Tibial nerve (tissue), 4 donors: Measurements from ENCODE around the gene DNAAF5. TPM values are rescaled to one million over a fixed set of nuclear protein-coding genes. Genes with fewer than 3 reads are reported as not detected.

Experiments used
- DNase-seq, 2 donors: peaks; one replicate each; pipeline ENCODE4 v3.0.0-alpha.2; 2019; ENCODE audit warnings: low spot score in 2 of 2
- H3K27ac ChIP-seq, 4 donors: fragments of 200-600 bp; sonication (generic) in 3 of 4; one replicate each; pipeline ENCODE4 v1.5.1; 2017 to 2019; ENCODE audit warnings: mild to moderate bottlenecking in 1 of 4
- H3K27me3 ChIP-seq, 2 donors: fragments of 200-600 bp; sonication (generic) in 1 of 2; one replicate each; pipeline versions ENCODE4 v1.5.1 to v1.6.0; 2017 to 2019
- H3K36me3 ChIP-seq, 3 donors: fragments of 200-600 bp; sonication (generic); one replicate each; pipeline ENCODE4 v1.5.1; 2018 to 2019
- H3K4me1 ChIP-seq, 4 donors: fragments of 200-600 bp; sonication (generic) in 3 of 4; one replicate each; pipeline ENCODE4 v1.5.1; 2017 to 2019
- H3K4me3 ChIP-seq, 4 donors: fragments of 200-600 bp; sonication (generic) in 3 of 4; one replicate each; pipeline ENCODE4 v1.5.1; 2017 to 2019; ENCODE audit warnings: mild to moderate bottlenecking in 1 of 4, moderate library complexity in 1 of 4
- H3K9me3 ChIP-seq, 4 donors: fragments of 200-600 bp; sonication (generic) in 3 of 4; one replicate each; pipeline ENCODE4 v1.5.1; 2017 to 2019
- CTCF ChIP-seq, 5 experiments: fragments of 200-600 bp in 3 of 5; fragments of 450-650 bp in 2 of 5; sonication (generic) in 3 of 5; IDR thresholded peaks; one replicate each; pipeline ENCODE4 v1.5.1; 2016 to 2019; ENCODE audit warnings: antibody characterized with exemption in 5 of 5, mild to moderate bottlenecking in 3 of 5, moderate library complexity in 2 of 5
- EP300 ChIP-seq, 2 donors: sonication (generic); formaldehyde crosslinking; IDR thresholded peaks; one replicate each; pipeline ENCODE4 v1.6.1; 2017; ENCODE audit warnings: antibody characterized with exemption in 2 of 2, mild to moderate bottlenecking in 1 of 2
- POLR2A ChIP-seq, 2 donors: fragments of 450-650 bp; IDR thresholded peaks; one replicate each; pipeline ENCODE4 v1.6.1; 2017; ENCODE audit warnings: antibody characterized with exemption in 2 of 2, mild to moderate bottlenecking in 2 of 2, moderate library complexity in 2 of 2
- WGBS, 2 donors: methylation state at CpG; one replicate each; pipeline ENCODE4 v1.1.5; 2018; 5-methylcytosine and 5-hydroxymethylcytosine counted together
- total RNA-seq, 4 donors: library from RNA; depleted of rRNA; stranded (reverse); fragments of >200 nt; gene quantifications; one replicate each; pipeline ENCODE4 v1.1.0, GENCODE V29; 2016

Gene DNAAF5
- 10 to 100 TPM; 26.0 to 56.7 (median 41.6) TPM for total RNA-seq

- H3K9me3 ChIP-seq, result peaks cover 0 to 6% (median 2%) of the 10 kb centered on the region in 4 donors
- no peaks in the 10 kb centered on the region for H3K27me3 ChIP-seq
- H3K4me1 ChIP-seq, result peaks cover 0 to 26% (median 12%) of the 10 kb centered on the region in 4 donors
- peak within 1 kb of the TSS in 3 of 4 donors; percentile 50 to 76 (median 64) for H3K27ac ChIP-seq
- H3K4me3 ChIP-seq, result peak within 1 kb of the TSS; percentile 62 to 93 (median 78)
- H3K36me3 ChIP-seq, result peaks cover 0 to 29% (median 0%) of the 10 kb centered on the region in 3 donors
- TF ChIP-seq POLR2A (IDR thresholded peaks at IDR 0.05) (no peak), EP300 (IDR thresholded peaks at IDR 0.05) (peak; percentile 64 to 86), CTCF (IDR thresholded peaks at IDR 0.05) (no peak)
- WGBS, 2 donors, result 16 to 18% methylated on average over 31 to 40 of the region's 56 CpGs
- DNase-seq, result peak; percentile 60 to 63
Measured at GRCh38 chr7:726084-726853, at the start of gene DNAAF5. Gene DNAAF5, plus strand, starts transcription at chr7:726699. Its CDS starts 22 bp downstream, at chr7:726721.

- no peaks in the 10 kb centered on the region for H3K27me3 ChIP-seq
- H3K4me1 ChIP-seq, result peaks cover 0 to 4% (median 0%) of the 10 kb centered on the region in 4 donors
- TF ChIP-seq POLR2A (IDR thresholded peaks at IDR 0.05) (no peak), CTCF (IDR thresholded peaks at IDR 0.05) (no peak), EP300 (IDR thresholded peaks at IDR 0.05) (no peak)
- no peak overlapping the region for H3K4me3 ChIP-seq
- H3K36me3 ChIP-seq, result peaks cover 0 to 25% (median 0%) of the 10 kb centered on the region in 3 donors
- DNase-seq, result no peak
- H3K27ac ChIP-seq, result no peak overlapping the region
- WGBS, 2 donors, result 96 to 97% methylated on average over 19 to 21 of the region's 23 CpGs
- peaks cover 0 to 4% (median 0%) of the 10 kb centered on the region in 4 donors for H3K9me3 ChIP-seq
Measured at GRCh38 chr7:676972-677385, 49.5 kb upstream of the DNAAF5 start.

- DNase-seq, result no peak
- Histone ChIP-seq H3K36me3 (peaks cover 0 to 35% (median 0%) of the 10 kb centered on the region in 3 donors), H3K9me3 (peaks cover 0 to 15% (median 2%) of the 10 kb centered on the region in 4 donors), H3K27ac (no peak overlapping the region), H3K27me3 (no peaks in the 10 kb centered on the region), H3K4me1 (no peaks in the 10 kb centered on the region), H3K4me3 (no peak overlapping the region)
- TF ChIP-seq EP300 (IDR thresholded peaks at IDR 0.05) (no peak), CTCF (IDR thresholded peaks at IDR 0.05) (no peak), POLR2A (IDR thresholded peaks at IDR 0.05) (no peak)
- WGBS, 2 donors, result 95 to 96% methylated on average over 25 of the region's 25 CpGs
Measured at GRCh38 chr7:680411-681127, 45.9 kb upstream of the DNAAF5 start.

- DNase-seq, result no peak
- 93% methylated on average over 13 of the region's 13 CpGs for WGBS, 2 donors
- TF ChIP-seq EP300 (IDR thresholded peaks at IDR 0.05), result no peak
- no peak for TF ChIP-seq POLR2A (IDR thresholded peaks at IDR 0.05)
- no peak for TF ChIP-seq CTCF (IDR thresholded peaks at IDR 0.05)
Measured at GRCh38 chr7:681551-682307, 44.8 kb upstream of the DNAAF5 start.

More at GRCh38 chr7:681551-682307, 44.8 kb upstream of the DNAAF5 start:
- peaks cover 0 to 35% (median 0%) of the 10 kb centered on the region in 3 donors for H3K36me3 ChIP-seq
- no peaks in the 10 kb centered on the region for H3K4me1 ChIP-seq
- H3K27ac ChIP-seq, result no peak overlapping the region
- no peak overlapping the region for H3K4me3 ChIP-seq
- H3K9me3 ChIP-seq, result peaks cover 0 to 26% (median 5%) of the 10 kb centered on the region in 4 donors
- H3K27me3 ChIP-seq, result no peaks in the 10 kb centered on the region
